NB4 (cell line): ENCODE measurements around the gene OR2D3.

ENCODE experiments used
- DNase-seq: peaks from one replicate; pipeline ENCODE4 v3.0.0; 2010; ENCODE audit warnings: low read depth
- H3K4me3 ChIP-seq: one replicate; pipeline ENCODE4 v1.5.1; 2011; ENCODE audit warnings: mild to moderate bottlenecking, low read depth, low read length, moderate library complexity
- MYC ChIP-seq: IDR thresholded peaks from 2 replicates; pipeline ENCODE4 v1.6.1; 2011; ENCODE audit warnings: low read depth, low read length
- POLR2A ChIP-seq: IDR thresholded peaks from 2 replicates; pipeline ENCODE4 v1.6.1; 2011; ENCODE audit warnings: mild to moderate bottlenecking; ENCODE audit not compliant: insufficient read length; ENCODE audit errors: extremely low read depth
- TF ChIP-seq, protein P1 (sequence below): IDR thresholded peaks from one replicate; pipeline ENCODE4 v1.5.1; 2012; ENCODE audit warnings: low read depth, low read length
- TF ChIP-seq, protein P2 (sequence below): IDR thresholded peaks from 2 replicates; pipeline ENCODE4 v1.6.1; 2011; ENCODE audit warnings: low read depth, low read length

OR2D3 gene, protein sequence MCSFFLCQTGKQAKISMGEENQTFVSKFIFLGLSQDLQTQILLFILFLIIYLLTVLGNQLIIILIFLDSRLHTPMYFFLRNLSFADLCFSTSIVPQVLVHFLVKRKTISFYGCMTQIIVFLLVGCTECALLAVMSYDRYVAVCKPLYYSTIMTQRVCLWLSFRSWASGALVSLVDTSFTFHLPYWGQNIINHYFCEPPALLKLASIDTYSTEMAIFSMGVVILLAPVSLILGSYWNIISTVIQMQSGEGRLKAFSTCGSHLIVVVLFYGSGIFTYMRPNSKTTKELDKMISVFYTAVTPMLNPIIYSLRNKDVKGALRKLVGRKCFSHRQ

DNA sequence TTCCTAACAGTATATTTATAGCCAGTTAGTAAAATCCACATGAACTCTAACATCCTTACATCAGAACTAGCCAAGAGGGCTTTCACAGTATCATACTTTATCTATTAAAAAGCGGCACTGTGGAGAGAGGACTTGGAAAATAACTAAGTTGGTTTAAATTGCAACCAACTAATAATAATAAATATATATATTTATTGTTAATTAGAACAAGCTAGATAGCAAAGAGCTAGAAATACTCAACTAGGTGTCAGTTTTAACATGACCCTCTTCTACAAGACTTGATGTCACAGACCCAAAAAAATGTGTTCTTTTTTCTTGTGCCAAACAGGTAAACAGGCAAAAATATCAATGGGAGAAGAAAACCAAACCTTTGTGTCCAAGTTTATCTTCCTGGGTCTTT lies at the start of gene OR2D3:
TSS of gene OR2D3 (plus strand) at position 301 of the 400 bp plus-strand sequence. CDS start at position 301, 0 bp downstream.
- TF ChIP-seq, protein P1, sequence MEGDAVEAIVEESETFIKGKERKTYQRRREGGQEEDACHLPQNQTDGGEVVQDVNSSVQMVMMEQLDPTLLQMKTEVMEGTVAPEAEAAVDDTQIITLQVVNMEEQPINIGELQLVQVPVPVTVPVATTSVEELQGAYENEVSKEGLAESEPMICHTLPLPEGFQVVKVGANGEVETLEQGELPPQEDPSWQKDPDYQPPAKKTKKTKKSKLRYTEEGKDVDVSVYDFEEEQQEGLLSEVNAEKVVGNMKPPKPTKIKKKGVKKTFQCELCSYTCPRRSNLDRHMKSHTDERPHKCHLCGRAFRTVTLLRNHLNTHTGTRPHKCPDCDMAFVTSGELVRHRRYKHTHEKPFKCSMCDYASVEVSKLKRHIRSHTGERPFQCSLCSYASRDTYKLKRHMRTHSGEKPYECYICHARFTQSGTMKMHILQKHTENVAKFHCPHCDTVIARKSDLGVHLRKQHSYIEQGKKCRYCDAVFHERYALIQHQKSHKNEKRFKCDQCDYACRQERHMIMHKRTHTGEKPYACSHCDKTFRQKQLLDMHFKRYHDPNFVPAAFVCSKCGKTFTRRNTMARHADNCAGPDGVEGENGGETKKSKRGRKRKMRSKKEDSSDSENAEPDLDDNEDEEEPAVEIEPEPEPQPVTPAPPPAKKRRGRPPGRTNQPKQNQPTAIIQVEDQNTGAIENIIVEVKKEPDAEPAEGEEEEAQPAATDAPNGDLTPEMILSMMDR: no peak
- TF ChIP-seq POLR2A: no peak
- TF ChIP-seq, protein P2, sequence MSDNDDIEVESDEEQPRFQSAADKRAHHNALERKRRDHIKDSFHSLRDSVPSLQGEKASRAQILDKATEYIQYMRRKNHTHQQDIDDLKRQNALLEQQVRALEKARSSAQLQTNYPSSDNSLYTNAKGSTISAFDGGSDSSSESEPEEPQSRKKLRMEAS: no peak
- no peak for TF ChIP-seq MYC
- no peak for DNase-seq
- H3K4me3 ChIP-seq: no peak within 1 kb of the TSS

DNA sequence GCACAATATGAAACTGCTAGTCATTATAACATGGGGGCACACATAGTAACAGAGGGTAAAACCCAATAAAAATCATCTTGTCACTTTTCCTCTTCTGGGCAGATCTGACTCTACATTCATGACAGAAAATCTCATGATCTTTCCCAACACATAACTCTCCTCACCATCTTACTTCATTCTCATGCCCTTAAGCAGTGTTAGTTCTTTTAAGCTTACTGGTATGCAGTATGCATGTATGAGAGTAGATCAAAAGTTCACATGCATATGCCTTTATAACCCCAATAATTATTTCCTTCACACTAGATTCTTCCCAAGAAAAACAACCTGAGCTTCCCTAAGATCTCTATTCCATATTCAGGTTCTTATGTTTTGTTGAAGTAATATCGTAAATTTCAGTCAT lies 49.5 kb upstream of the OR2D3 start:
- H3K4me3 ChIP-seq: no peak overlapping the region

DNA sequence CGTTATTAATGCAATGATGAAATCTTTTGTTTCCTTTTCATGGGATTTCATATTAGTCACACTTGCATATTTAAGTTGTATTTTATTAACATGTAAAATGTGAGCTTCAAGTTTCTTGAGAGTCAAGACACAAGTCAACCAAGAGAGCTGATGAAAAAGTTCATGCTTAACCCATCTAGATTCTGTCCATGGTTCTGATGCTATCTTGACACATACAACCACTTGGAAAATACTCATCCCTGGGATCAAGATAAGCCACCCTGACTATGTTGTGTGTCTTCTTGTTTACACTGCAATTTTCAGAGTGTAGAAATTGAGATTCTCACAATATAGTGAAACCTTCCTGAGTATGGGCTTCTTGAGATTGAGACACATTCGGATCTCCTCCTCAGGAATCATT lies 45.0 kb upstream of the OR2D3 start:
- TF ChIP-seq, protein P1: no peak
- no peak for TF ChIP-seq MYC
- TF ChIP-seq, protein P2: no peak
- no peak for TF ChIP-seq POLR2A
- DNase-seq: no peak
- H3K4me3 ChIP-seq: no peak overlapping the region

More for the DNA sequence above, 49.5 kb upstream of the OR2D3 start:
- TF ChIP-seq, protein P2: no peak
- TF ChIP-seq MYC: no peak
- no peak for TF ChIP-seq POLR2A
- TF ChIP-seq, protein P1: no peak
- DNase-seq: no peak

DNA sequence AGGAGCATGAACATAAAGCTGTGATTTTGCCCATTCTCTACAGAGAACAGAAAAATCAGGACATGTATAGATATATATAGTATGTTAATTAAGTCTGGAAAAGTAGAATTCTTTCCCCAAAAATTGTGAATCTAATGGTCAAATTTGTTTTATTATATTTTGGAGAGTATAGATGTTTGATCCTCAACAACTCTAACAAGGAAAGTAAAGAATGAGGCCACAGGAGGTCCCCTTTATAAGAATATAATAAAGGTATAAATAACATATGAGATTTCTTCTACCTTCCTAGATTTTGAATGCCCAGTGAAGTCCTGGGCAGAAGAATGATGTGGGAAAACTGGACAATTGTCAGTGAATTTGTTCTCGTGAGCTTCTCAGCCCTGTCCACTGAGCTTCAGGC lies 44.5 kb upstream of the OR2D3 start, which contains the start of gene OR10A4:
TSS of gene OR10A4 (plus strand) at position 301 of the 400 bp plus-strand sequence. CDS start at position 324, 23 bp downstream.
- DNase-seq: no peak
- H3K4me3 ChIP-seq: no peak within 1 kb of the TSS
- TF ChIP-seq, protein P2: no peak
- TF ChIP-seq POLR2A: no peak
- TF ChIP-seq MYC: no peak
- TF ChIP-seq, protein P1: no peak

DNA sequence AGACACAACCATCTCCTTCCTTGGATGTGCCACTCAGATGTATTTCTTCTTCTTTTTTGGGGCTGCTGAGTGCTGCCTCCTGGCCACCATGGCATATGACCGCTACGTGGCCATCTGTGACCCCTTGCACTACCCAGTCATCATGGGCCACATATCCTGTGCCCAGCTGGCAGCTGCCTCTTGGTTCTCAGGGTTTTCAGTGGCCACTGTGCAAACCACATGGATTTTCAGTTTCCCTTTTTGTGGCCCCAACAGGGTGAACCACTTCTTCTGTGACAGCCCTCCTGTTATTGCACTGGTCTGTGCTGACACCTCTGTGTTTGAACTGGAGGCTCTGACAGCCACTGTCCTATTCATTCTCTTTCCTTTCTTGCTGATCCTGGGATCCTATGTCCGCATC lies 43.9 kb upstream of the OR2D3 start:
- H3K4me3 ChIP-seq: no peak overlapping the region
- TF ChIP-seq MYC (no peak), POLR2A (no peak)
- TF ChIP-seq, protein P1: no peak
- TF ChIP-seq, protein P2: no peak
- DNase-seq: no peak
